Activated B cell treated with CpG ODN at 0.5 μM for 24 hours (primary cell): Measurements from ENCODE around the gene RXRA. TPM values are rescaled to one million over a fixed set of nuclear protein-coding genes. Genes with fewer than 3 reads are reported as not detected.
A peak's percentile ranks its signal among the peaks of the same experiment; 100 is the strongest.

ENCODE experiments used
- ATAC-seq: fragments of 200-7000 bp; cut with Tn5 transposase; one replicate; pipeline ENCODE4 v1.10.0; 2021; ENCODE audit warnings: low read depth, mild to moderate bottlenecking, moderate library complexity
- CTCF ChIA-PET: fragments of 350-600 bp; sonication (Branson Sonifier 250); formaldehyde crosslinking; loops from one replicate; lab custom pipeline; 2021; ENCODE audit warnings: antibody characterized with exemption; lab: Charles Lee
- POLR2A ChIA-PET: fragments of 350-600 bp; sonication (Branson Sonifier 250); formaldehyde crosslinking; loops from one replicate; lab custom pipeline; 2021; ENCODE audit warnings: antibody characterized with exemption; lab: Charles Lee
- DNase-seq: peaks from one replicate; pipeline ENCODE4 v3.0.0; 2022
- H3K27ac Mint-ChIP-seq: one replicate; pipeline ENCODE4 v1.8.0; 2020; ENCODE audit warnings: mixed read lengths
- H3K27me3 Mint-ChIP-seq: one replicate; pipeline ENCODE4 v1.8.0; 2021; ENCODE audit warnings: mixed read lengths
- H3K36me3 Mint-ChIP-seq: one replicate; pipeline ENCODE4 v1.8.0; 2021; ENCODE audit warnings: low read depth, mixed read lengths
- H3K4me1 Mint-ChIP-seq: one replicate; pipeline ENCODE4 v1.8.0; 2021; ENCODE audit warnings: mixed read lengths
- H3K4me3 Mint-ChIP-seq: one replicate; pipeline ENCODE4 v1.8.0; 2020; ENCODE audit warnings: mild to moderate bottlenecking, mixed read lengths
- H3K9me3 Mint-ChIP-seq: one replicate; pipeline ENCODE4 v1.8.0; 2020; ENCODE audit warnings: mixed read lengths
- CTCF ChIP-seq: fragments of 200-600 bp; IDR thresholded peaks from one replicate; pipeline ENCODE4 v1.8.0; 2022; ENCODE audit warnings: antibody characterized with exemption, mild to moderate bottlenecking
- intact Hi-C: fragments of 100-400 bp; cut with micrococcal nuclease; formaldehyde crosslinking; loops from one replicate; pipeline ENCODE4 v1.15.1; 2024
- total RNA-seq: library from RNA; stranded (reverse); gene quantifications from 2 replicates; pipeline ENCODE4 v1.2.3, GENCODE V29; 2022

RXRA gene
- total RNA-seq, 1 donor from 2014 or later = 5.0 TPM

DNA sequence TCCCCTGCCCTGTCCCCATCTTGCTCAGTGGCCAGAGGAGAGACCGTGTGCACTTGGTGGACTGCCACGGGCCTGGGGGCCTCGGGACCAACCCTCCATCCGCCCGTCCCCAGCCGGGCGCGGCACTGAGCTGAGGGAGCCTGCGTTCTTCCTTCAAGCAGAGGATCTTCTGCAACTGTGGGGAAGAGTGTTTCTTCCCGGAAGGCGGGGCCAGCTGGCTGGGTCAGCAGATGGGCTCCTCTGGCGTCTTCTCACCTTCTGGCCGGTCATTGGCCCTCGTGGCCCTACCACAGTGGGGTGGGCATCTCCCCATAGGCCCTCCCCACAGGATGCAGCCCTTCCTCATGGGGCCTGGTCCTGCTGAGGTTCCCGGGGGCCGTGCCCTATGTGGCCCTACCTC is 17.4 kb downstream of the RXRA start:
- intact Hi-C loops = no loop called here
- Mint-ChIP-seq H3K9me3 (no peaks in the 10 kb centered on the region), H3K36me3 (no peaks in the 10 kb centered on the region), H3K27me3 (no peaks in the 10 kb centered on the region), H3K27ac (no peak overlapping the region), H3K4me1 (peaks cover 31% of the 10 kb centered on the region), H3K4me3 (no peak overlapping the region)
- ChIA-PET CTCF (no interaction called here), POLR2A (no interaction called here)
- DNase-seq (no peak), ATAC-seq (no peak)
- TF ChIP-seq CTCF = no peak

DNA sequence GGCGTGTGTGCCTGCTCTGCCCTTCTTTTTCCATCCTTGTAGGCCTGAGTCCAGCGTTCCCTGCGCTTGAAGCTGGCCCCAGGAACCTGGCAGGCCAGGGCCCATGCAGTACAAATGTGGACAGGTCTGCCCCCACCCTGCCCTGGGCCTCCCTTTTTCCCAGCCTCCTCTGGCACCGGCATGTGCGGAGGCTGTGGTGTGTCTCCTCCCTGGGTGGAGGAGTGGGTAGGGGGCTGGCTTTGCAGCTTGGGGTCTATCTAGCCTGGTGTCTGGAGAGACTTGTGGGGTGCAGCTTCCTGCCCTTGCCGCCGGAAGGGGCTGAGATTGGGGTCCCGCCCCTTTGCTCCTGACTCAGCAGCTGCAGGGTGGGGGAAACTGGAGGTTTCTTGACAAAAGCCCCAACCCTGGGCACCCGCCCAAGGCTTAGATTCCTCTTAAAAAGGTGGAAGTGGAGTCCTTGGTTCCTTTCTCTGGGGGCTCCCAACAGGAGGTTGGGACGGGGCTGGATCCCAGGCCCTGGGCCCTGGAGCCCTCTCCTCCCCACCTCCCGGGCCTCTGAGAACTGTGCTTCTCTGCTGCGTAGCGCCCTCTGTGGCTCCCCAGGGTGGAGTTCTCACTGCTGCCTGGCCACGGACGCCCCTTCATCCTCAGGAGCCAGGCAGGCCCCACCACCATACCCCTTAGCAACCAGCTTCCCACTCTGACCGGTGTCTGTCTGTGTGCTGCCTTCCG is 18.0 kb downstream of the RXRA start:
- no peak for DNase-seq
- Mint-ChIP-seq H3K27ac (no peak overlapping the region), H3K4me1 (peaks cover 31% of the 10 kb centered on the region), H3K27me3 (no peaks in the 10 kb centered on the region), H3K36me3 (no peaks in the 10 kb centered on the region), H3K4me3 (peak overlapping the region; percentile 11), H3K9me3 (no peaks in the 10 kb centered on the region)
- intact Hi-C loops = no loop called here
- no peak for TF ChIP-seq CTCF
- ATAC-seq = no peak
- ChIA-PET CTCF (no interaction called here), POLR2A (no interaction called here)

GRCh38 chr9:134344800-134345310 is 18.6 kb downstream of the RXRA start:
- intact Hi-C loops = no loop called here
- Mint-ChIP-seq H3K9me3 (no peaks in the 10 kb centered on the region), H3K27ac (no peak overlapping the region), H3K4me1 (peaks cover 31% of the 10 kb centered on the region), H3K4me3 (peak overlapping the region; percentile 11), H3K27me3 (no peaks in the 10 kb centered on the region), H3K36me3 (no peaks in the 10 kb centered on the region)
- POLR2A ChIA-PET = no interaction called here
- ATAC-seq (no peak), DNase-seq (no peak)
- CTCF ChIA-PET = no interaction called here
- no peak for TF ChIP-seq CTCF

DNA sequence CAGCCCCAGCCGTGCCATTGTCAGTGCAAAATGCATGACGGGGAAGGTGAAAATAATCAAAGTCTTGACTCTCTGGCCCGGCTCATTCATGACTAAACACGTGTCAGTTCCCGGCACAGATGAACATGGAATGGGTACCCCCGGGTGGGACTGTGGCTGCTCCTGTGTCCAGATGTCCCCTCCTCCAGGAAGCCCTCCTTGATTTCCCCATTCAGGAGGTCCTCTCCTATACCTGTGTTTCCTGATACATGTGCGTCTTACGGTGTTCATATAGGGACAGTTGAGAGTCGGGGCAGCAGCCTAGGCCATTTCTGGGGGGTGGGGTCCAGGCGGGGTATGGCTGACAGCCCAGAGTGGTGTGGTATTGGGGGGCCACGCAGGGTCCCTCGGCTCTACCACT is 19.5 kb downstream of the RXRA start:
- POLR2A ChIA-PET = no interaction called here
- intact Hi-C loops = no loop called here
- Mint-ChIP-seq H3K27ac (no peak overlapping the region), H3K36me3 (no peaks in the 10 kb centered on the region), H3K27me3 (no peaks in the 10 kb centered on the region), H3K4me1 (peaks cover 27% of the 10 kb centered on the region), H3K9me3 (no peaks in the 10 kb centered on the region), H3K4me3 (no peak overlapping the region)
- DNase-seq = no peak
- no peak for TF ChIP-seq CTCF
- no peak for ATAC-seq
- CTCF ChIA-PET = no interaction called here

GRCh38 chr9:134346151-134346550 is 19.9 kb downstream of the RXRA start:
- H3K27me3 Mint-ChIP-seq = no peaks in the 10 kb centered on the region
- H3K4me1 Mint-ChIP-seq = peaks cover 25% of the 10 kb centered on the region
- ChIA-PET POLR2A (no interaction called here), CTCF (no interaction called here)
- no peak overlapping the region for H3K4me3 Mint-ChIP-seq
- DNase-seq = no peak
- ATAC-seq = no peak
- H3K9me3 Mint-ChIP-seq = no peaks in the 10 kb centered on the region
- no peaks in the 10 kb centered on the region for H3K36me3 Mint-ChIP-seq
- no peak overlapping the region for H3K27ac Mint-ChIP-seq
- TF ChIP-seq CTCF = no peak
- intact Hi-C loops = no loop called here
